ENCODE data around the gene ETV5. TPM values are rescaled to one million over a fixed set of nuclear protein-coding genes. Genes with fewer than 3 reads are reported as not detected.

ETV5 gene
- total RNA-seq, 3 donors from 2014 or later (not counting 1 experiment from before 2014, with no cell fraction given): 3.0 to 5.3 (median 4.6) TPM

- peaks cover 7% of the 10 kb centered on the region for H3K36me3 Mint-ChIP-seq
- H3K27ac Mint-ChIP-seq: no peak overlapping the region
- intact Hi-C loops (cut with micrococcal nuclease): no loop called here
- Histone ChIP-seq H3K27ac (ENCODE audit: low read length) (no peak overlapping the region), H3K9me3 (ENCODE audit: control insufficient read depth, insufficient read depth, low read length) (no peaks in the 10 kb centered on the region), H3K27me3 (ENCODE audit: control insufficient read depth, insufficient read depth, low read length) (no peaks in the 10 kb centered on the region), H3K4me3 (ENCODE audit: low read length) (no peak overlapping the region), H3K4me1 (ENCODE audit: control insufficient read depth, insufficient read depth, low read length) (no peaks in the 10 kb centered on the region), H3K36me3 (ENCODE audit: control insufficient read depth, insufficient read depth, low read length) (no peaks in the 10 kb centered on the region)
- peaks cover 26 to 43% of the 10 kb centered on the region in 2 donors for H3K27me3 Mint-ChIP-seq (ENCODE audit: low read depth in 2 of 2)
- H3K4me1 Mint-ChIP-seq: no peaks in the 10 kb centered on the region
- no peaks in the 10 kb centered on the region for H3K9me3 Mint-ChIP-seq
- no peak for TF ChIP-seq CTCF (IDR thresholded peaks at IDR 0.05)
- no peak for DNase-seq
- H3K4me3 Mint-ChIP-seq: no peak overlapping the region
- no peak for ATAC-seq
- 94% methylated on average over 7 of the region's 7 CpGs for whole genome bisulfite sequencing (ENCODE audit: insufficient coverage)
Measured at GRCh38 chr3:186004671-186005070, 104.2 kb downstream of the ETV5 start.

- Mint-ChIP-seq H3K36me3 (peaks cover 7% of the 10 kb centered on the region), H3K27ac (no peak overlapping the region), H3K27me3 (ENCODE audit: low read depth in 2 of 2) (peaks cover 26 to 43% of the 10 kb centered on the region in 2 donors), H3K4me3 (no peak overlapping the region), H3K9me3 (no peaks in the 10 kb centered on the region), H3K4me1 (no peaks in the 10 kb centered on the region)
- no peak overlapping the region for H3K4me3 ChIP-seq (ENCODE audit: low read length)
- intact Hi-C loops (cut with micrococcal nuclease): no loop called here
- TF ChIP-seq CTCF (IDR thresholded peaks at IDR 0.05): no peak
- no peaks in the 10 kb centered on the region for H3K4me1 ChIP-seq (ENCODE audit: control insufficient read depth, insufficient read depth, low read length)
- DNase-seq (no peak), ATAC-seq (no peak)
- no peak overlapping the region for H3K27ac ChIP-seq (ENCODE audit: low read length)
- no peaks in the 10 kb centered on the region for H3K9me3 ChIP-seq (ENCODE audit: control insufficient read depth, insufficient read depth, low read length)
- WGBS (ENCODE audit: insufficient coverage): 72% methylated on average over 2 of the region's 3 CpGs
- no peaks in the 10 kb centered on the region for H3K36me3 ChIP-seq (ENCODE audit: control insufficient read depth, insufficient read depth, low read length)
- H3K27me3 ChIP-seq (ENCODE audit: control insufficient read depth, insufficient read depth, low read length): no peaks in the 10 kb centered on the region
Measured at GRCh38 chr3:186004209-186004608, 104.7 kb downstream of the ETV5 start.

- ATAC-seq (no peak), DNase-seq (no peak)
- Histone ChIP-seq H3K9me3 (ENCODE audit: control insufficient read depth, insufficient read depth, low read length) (no peaks in the 10 kb centered on the region), H3K4me1 (ENCODE audit: control insufficient read depth, insufficient read depth, low read length) (no peaks in the 10 kb centered on the region), H3K36me3 (ENCODE audit: control insufficient read depth, insufficient read depth, low read length) (no peaks in the 10 kb centered on the region), H3K27ac (ENCODE audit: low read length) (no peak overlapping the region), H3K4me3 (ENCODE audit: low read length) (no peak overlapping the region), H3K27me3 (ENCODE audit: control insufficient read depth, insufficient read depth, low read length) (no peaks in the 10 kb centered on the region)
- intact Hi-C loops (cut with micrococcal nuclease): no loop called here
- 76% methylated on average over 5 of the region's 5 CpGs for WGBS (ENCODE audit: insufficient coverage)
- Mint-ChIP-seq H3K27me3 (ENCODE audit: low read depth in 2 of 2) (peaks cover 26 to 43% of the 10 kb centered on the region in 2 donors), H3K9me3 (no peaks in the 10 kb centered on the region), H3K36me3 (peaks cover 7% of the 10 kb centered on the region), H3K4me3 (no peak overlapping the region), H3K4me1 (no peaks in the 10 kb centered on the region), H3K27ac (no peak overlapping the region)
- TF ChIP-seq CTCF (IDR thresholded peaks at IDR 0.05): no peak
Measured at GRCh38 chr3:186003610-186004009, 105.3 kb downstream of the ETV5 start.

- Mint-ChIP-seq H3K4me3 (no peak overlapping the region), H3K36me3 (peaks cover 7% of the 10 kb centered on the region), H3K27me3 (ENCODE audit: low read depth in 2 of 2) (peaks cover 22 to 43% of the 10 kb centered on the region in 2 donors), H3K27ac (no peak overlapping the region), H3K9me3 (no peaks in the 10 kb centered on the region), H3K4me1 (no peaks in the 10 kb centered on the region)
- Histone ChIP-seq H3K36me3 (ENCODE audit: control insufficient read depth, insufficient read depth, low read length) (no peaks in the 10 kb centered on the region), H3K4me3 (ENCODE audit: low read length) (no peak overlapping the region), H3K4me1 (ENCODE audit: control insufficient read depth, insufficient read depth, low read length) (no peaks in the 10 kb centered on the region), H3K27me3 (ENCODE audit: control insufficient read depth, insufficient read depth, low read length) (no peaks in the 10 kb centered on the region), H3K9me3 (ENCODE audit: control insufficient read depth, insufficient read depth, low read length) (no peaks in the 10 kb centered on the region), H3K27ac (ENCODE audit: low read length) (no peak overlapping the region)
- 61% methylated on average over 3 of the region's 3 CpGs for WGBS (ENCODE audit: insufficient coverage)
- ATAC-seq (peak in 2 of 3 donors; percentile 29 to 39), DNase-seq (peak in 1 of 2 donors; percentile 24)
- intact Hi-C loops (cut with micrococcal nuclease): no loop called here
- TF ChIP-seq CTCF (IDR thresholded peaks at IDR 0.05): peak; percentile 11
Measured at GRCh38 chr3:186002884-186003472, 105.9 kb downstream of the ETV5 start.

All from natural killer cell (primary cell).